Right kidney (tissue), 1 donor: Measurements from ENCODE around the gene GIMAP2.

Source experiments
- DNase-seq: peaks from one replicate; pipeline ENCODE4 v3.0.0-alpha.2; 2016

Gene GIMAP2

DNA sequence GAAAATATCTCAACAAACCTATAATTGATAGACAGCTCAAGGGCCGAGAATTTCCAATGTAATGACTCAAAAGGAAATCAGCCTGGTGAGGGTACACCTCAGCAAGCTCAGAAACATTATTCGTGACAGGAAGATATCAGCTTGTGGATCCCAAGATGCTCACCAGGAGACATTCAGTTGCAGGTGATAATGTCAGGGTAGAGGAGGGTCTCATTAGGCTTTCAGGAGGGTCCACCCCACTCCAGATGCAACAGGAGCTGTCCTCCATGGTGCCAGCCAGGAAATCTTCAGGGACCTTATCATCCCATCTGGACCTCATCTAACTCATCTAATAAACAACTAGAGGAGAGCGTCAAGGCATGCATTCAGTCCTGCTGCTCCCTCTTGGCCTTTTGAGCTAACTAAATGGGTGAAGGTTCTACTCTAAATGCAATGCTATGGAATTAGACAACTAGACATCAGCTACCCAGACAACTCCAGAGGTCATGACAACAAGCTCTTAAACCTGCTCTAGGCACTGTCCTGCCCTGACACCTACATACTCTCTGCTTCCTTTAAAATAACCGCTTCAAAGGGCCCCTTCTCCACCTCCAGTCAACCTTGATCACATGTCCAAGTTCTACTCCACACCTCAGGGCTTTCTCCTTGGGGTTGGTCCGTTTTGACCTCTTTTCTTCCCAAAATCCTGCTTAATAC is 47.4 kb downstream of the GIMAP2 start:
- DNase-seq = no peak

DNA sequence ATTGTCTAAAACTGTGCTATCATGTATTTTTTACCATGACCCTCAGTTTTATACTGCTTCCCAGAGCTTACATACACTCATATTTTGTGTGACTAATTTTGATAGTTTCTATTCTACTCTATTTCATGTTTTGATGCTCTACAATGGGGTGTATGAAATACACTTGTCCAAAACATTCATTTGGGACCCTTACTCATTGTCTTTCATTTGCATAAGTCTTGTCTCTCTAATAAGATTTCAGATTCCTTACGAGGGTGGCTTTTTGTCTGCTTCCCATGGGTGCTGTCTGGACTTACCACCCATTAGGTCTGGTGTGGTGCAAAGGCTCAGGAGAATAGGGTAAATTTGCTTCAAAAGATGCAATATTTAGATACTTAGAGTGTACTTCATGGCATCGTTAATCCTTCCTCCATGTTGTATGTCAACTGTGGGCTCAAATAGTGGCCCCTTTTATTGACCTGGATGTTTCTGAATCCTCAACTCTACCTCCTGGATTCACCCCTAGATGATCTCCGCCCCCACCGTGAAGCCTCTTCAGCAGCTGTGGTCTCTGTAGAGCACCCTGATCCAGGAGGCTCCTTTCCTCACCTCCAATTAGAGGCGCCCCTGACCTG is 48.1 kb downstream of the GIMAP2 start:
- DNase-seq = no peak

DNA sequence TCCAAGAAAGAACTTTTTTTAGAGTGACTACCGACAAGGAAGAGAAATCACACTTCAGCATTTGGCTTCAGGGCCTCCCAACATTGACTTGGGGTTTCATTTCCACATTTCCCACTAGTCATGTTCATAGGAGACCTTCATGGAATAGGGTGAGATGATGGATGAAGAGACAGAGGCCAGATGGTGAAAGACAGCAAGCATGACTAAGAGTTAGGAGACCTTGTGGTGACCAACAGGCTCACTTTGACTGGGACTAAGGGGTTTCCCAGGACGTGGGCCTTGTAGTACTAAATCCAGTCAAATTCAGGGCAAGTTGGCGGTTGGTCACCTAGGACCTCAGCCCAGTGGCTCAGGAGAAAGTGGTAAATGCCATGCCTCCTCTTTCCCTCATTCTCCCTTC is 48.7 kb downstream of the GIMAP2 start:
- no peak for DNase-seq

DNA sequence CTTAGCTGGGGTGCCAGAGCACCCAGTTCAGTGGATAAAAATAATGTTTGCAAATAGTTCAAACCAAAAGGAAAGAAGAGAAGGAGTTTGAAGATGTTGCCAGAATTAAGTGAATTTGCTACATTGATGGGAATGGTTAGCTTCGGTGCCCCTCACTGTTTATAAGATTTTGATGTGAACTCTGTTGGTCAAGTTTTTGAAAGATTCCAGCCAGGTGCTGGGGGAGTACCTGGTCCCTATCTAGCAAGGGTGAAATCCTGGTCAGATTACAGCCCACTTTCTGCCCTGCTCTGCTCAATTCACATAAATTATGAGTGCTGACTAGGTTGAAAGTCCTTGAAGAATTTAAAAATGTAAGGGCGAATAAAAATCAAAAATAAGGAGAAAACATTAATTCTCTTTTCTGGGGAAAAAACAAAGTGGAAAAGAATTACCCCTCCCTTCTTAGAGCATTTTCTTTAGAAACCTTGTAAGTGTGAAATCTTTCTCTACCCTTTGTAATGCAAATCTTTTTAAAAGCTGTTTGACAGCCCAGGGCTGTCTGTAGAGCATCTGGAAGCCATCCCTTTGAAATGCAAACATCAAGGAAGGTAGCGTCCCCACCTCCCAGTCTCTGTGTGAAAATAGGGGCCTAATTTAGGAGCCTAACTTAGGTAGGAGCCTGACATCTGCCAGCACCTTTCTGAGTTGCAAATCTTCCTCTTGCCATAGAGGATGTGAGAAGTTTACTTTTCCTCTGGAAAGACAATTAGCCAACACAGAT is 50.3 kb downstream of the GIMAP2 start:
- DNase-seq = no peak

DNA sequence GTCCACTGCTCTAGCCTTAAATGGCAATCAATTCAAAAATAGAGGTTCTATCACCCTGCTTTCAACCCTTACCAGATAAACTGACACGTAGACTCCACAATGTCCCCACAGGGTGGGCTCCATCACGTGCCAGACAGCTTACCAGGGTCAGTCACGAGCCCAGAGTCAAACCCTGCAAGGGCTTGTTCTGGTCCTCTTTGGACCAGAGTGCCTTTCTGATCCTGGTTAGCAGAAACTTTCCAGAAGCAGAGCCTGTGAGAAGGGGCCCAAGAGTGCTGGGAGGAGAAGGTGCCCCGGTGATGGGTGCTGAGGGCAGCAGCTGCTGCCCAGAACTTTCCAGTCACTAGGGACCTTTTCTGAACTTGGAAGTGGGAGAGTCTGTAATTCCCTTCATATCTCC is 51.4 kb downstream of the GIMAP2 start:
- DNase-seq = no peak

DNA sequence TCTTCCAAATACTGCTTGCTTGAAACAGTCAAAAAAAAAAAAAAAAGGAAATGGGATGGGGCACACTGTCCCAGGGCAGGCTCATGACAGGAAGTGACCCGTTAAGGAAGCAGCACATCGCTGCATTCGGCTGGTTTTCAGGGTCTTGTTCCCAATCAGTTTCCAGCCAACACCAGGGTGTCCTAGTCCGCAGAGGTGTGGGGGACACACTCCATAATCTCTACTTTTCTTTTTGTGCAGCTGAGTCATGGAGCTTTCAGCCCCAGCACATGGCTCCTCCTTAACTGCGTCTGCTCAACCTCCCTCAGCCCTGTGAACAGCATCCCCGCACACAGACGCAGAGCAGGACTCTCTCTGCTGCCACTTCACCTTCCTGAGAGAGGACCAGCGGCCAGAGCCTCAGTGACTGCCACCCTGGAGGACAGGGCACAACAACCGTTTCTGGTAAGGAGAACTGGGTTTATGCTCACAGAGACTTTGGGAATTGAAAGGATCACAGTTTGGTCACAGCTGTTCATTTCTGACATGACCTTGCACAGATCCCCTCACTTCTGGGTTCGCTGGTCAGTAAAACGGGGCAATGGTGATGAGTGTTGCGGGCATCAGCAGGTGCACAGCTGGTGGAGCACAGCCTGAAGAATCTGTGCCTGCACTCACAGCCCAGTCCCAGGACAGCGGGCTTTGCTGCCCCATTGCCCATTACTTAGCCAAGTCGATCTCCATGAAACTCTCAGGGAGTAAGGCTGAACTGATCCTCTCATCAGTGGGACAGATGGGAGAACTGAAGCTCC is 52.0 kb downstream of the GIMAP2 start, which contains the start of gene GIMAP5:
GIMAP5 (plus strand) TSS at position 154 of the 791 bp plus-strand sequence. CDS start 3,467 bp downstream, outside the sequence.
- DNase-seq = no peak

DNA sequence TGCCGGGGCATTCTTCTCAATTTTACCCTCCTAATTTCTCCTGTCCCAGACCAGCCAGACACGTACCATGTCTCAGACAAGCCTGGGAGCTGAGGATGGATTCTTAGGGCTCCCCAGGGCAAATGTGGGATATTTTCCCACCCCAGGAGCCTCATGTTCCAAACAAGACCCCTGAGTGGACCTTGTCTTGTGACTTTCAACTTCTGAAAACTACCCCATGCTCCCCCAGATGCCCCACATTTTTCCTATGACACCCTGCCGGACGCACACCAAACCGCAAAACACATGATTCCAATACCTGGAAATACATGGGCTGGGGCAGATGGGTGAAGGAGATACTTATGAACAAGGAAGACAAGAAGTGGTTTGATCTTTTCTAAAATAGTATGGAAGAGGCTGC is 52.6 kb downstream of the GIMAP2 start:
- no peak for DNase-seq

DNA sequence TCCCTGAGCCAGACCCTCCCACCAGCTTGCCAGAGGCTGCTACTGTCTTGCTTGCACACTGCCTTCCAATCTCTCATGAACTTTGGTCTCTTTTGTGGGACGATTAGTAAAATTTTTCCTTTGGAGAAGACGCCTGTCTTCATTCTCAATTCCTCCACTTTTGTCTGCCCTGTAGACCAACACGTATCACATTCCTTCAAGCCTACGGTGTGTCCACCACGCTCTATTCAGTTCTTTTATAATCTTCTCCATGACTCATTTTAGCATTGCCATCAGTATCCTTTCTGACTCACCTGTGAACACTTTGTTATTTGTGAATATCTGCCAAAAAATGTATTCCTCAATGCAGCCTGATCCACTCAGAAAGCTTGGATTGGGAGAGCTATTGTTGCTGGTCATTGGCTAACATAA is 53.1 kb downstream of the GIMAP2 start:
- no peak for DNase-seq

DNA sequence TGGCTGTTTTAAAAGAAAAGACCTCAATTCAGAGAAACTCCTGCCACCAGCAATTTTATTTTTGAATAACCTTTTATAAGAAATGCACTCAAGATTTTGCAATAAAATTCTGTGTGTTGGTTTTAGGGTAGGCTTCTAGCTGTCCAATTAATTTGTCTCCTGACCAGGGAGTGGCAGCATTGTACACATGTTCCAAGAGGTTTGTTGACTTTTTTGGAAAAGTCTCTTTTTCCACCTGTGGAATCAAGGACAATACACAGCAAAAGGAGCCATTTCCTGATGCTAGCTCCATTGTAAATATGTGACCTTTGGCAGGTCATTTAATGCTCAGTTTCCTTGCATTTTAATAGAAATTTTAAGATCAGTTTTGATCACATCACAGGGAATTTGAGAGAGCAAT is 53.5 kb downstream of the GIMAP2 start:
- DNase-seq = no peak

DNA sequence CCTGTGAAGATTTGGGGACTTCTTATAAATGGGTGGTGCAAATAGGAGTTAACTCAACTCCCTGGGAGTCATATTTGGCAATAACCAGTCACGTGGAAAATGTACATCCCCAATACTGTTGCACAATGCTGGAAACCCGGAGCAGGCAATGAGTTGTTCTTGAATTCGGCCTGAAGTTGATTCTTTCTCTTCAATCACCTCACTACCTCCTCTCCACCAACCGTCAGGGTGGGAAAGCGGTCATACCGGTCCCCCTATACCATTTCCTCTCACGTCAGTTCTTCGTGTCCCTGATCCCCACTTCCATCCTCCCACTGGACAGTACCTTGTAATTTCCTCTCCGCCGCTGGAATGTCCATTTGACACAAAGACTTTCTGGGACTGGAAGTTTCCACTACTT is 54.5 kb downstream of the GIMAP2 start:
- no peak for DNase-seq

DNA sequence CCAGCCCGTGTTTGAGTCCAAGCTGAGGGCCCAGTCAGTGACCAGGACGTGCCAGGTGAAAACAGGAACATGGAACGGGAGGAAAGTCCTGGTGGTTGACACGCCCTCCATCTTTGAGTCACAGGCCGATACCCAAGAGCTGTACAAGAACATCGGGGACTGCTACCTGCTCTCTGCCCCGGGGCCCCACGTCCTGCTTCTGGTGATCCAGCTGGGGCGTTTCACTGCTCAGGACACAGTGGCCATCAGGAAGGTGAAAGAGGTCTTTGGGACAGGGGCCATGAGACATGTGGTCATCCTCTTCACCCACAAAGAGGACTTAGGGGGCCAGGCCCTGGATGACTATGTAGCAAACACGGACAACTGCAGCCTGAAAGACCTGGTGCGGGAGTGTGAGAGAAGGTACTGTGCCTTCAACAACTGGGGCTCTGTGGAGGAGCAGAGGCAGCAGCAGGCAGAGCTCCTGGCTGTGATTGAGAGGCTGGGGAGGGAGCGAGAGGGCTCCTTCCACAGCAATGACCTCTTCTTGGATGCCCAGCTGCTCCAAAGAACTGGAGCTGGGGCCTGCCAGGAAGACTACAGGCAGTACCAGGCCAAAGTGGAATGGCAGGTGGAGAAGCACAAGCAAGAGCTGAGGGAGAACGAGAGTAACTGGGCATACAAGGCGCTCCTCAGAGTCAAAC is 56.9 kb downstream of the GIMAP2 start:
- no peak for DNase-seq
